Activated naive CD4-positive, alpha-beta T cell treated with anti-CD3 and anti-CD28 coated beads, Interleukin-2, amount 10 ng/mL, durations not matched to agents 5 hours and 36 hours (primary cell): Measurements from ENCODE around the gene FXYD6. TPM values are rescaled to one million over a fixed set of nuclear protein-coding genes. Genes with fewer than 3 reads are reported as not detected.

ENCODE experiments used
- total RNA-seq, 2 experiments: library from RNA; stranded (reverse); gene quantifications; one replicate each; pipeline ENCODE4 v1.2.3, GENCODE V29; 2021

Gene FXYD6, protein sequence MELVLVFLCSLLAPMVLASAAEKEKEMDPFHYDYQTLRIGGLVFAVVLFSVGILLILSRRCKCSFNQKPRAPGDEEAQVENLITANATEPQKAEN
- not detected for total RNA-seq

DNA sequence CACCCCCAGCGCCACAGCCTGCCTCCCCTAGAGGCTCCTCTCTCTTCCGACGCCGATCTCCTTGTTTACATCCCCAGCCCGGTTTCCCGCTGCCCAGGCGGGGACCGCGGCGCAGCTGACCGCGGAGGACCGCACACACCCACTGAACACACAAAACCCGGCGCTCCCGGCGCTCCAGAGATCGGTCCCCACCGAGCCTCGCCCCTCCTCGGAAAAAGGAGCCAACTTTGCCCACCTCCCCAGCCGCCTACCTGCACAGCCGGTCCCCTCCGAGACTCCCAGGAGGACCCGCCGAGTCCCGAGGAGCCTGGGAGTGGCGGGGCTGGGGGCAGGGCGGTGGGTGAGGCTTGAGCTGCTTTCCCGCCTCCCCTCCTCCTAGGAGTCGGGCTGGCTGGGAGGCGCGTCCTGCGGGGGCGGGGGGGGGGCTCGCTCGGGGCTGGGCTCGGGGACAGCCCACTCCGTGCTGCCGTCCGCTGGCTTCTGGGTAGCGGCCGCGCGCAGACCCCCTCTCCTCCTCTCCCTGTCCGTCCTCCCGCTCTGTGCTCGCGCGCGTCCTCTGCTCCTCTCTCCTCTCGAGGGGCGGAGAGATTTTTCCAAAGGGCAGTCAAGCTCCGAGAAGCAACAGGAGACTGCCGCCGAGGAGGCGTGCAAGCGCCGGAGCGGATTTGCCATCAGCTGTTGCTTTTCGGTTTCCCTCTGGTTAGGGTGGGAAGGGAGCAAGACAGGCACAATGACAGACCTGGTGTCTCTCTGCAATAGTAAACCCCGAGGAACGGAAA lies at the start of gene FXYD6:
FXYD6 (minus strand) TSS at position 318 of the 779 bp plus-strand sequence. CDS start 33,882 bp downstream, outside the sequence.

DNA sequence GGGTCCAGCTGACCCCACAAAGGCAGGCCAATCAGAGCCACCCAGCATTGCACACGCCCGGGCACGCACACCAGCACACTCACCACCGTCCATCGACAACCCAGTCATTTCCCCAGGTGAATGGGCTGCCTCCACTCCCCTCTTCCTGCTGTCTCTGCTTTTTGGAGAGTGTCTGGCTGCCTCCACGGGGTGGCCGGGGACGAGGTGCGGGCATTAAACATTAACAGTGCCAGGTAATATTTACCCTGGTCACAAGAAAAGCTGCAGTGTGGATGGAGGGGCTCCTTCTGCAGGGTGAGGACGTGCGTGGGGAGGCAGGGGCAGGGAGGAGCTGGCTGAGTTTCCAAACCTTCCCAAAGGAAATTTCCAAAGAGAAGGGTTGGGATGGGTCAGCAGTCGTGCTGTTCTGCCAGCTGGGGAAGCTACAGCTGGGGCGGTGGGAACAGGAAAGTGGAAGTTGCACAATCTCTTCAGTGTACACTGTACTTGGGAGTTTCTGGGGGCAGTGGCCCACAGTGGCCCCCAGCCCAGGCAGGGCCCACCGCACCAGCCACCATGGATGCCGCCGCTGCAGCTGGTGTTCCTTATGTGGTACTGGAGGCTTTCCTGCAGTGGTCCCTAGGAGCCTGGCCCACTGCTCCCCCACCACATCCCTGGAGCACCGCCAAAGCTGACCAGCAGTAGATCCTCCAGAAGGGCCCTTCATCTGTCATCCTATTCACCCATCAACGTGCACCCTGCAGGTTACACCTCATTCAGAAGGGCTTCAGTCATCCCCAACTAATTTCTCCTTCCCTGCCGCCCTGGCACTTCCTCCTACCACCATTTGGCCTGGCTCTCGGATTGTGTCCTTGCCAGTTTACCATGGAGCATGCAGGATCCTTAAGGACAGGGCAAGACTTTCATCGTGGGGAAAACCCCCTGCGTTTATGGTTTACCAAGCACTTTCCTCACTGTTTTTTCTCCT lies 51.6 kb downstream of the FXYD6 start, which contains the start of gene FXYD2:
FXYD2 (minus strand) TSS at position 174 of the 967 bp plus-strand sequence; CDS start at position 108, 66 bp downstream.

DNA sequence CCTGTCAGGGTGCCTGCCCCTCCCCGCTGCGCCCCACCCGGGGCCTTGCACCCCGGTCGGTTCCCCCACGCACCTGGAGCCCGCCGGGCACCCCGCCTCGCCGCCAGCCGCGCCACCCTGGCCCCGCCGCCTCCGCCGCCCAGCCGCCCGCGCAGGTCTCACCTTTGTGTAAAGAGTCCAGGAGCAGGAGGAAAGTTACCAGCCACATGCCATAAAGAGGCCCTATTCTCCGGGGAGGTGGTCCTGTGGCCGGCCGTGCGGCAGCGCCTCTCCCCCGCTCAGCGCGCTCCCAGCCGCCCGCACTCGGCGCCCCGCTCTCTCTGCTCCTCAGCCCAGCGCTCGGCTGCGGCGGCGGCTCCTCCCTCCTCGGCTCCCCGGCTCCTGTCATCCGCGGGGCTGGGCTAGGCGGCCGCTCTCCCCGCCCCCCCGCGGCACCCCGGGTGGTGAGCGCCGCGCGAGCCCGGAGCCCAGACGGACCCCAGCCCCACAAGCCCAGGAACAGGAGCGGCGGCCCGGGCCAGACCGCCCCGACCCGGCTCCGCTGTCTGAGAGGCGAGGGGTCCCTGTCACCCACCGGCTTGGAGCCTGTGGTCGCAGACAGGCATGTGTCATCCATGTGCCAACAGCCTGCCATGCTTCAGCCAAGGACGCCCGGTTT lies 79.5 kb downstream of the FXYD6 start, which contains the start of gene DSCAML1:
DSCAML1 (minus strand) TSS at position 345 of the 658 bp plus-strand sequence; CDS start at position 208, 137 bp downstream.

Other genes starting within 250 kb of the FXYD6 start
- gene DSCAML1, start 79.4 kb downstream of the FXYD6 start, total RNA-seq, result not detected
- gene FXYD2, start 51.9 kb downstream of the FXYD6 start, total RNA-seq, result under 1 TPM; 0.43 to 0.63 TPM
- gene TMPRSS13, start 52.7 kb upstream of the FXYD6 start, total RNA-seq, result 1 to 10 TPM; 1.7 to 2.0 TPM
- gene IL10RA, start 109.7 kb upstream of the FXYD6 start, total RNA-seq, result 100 to 1,000 TPM; 154 to 156 TPM
- gene TMPRSS4, start 200.4 kb upstream of the FXYD6 start, total RNA-seq, result not detected
- under 1 TPM; 0.05 to 0.17 TPM for gene SMIM35, start 210.3 kb upstream of the FXYD6 start, total RNA-seq